B cell (primary cell): ENCODE measurements around the gene MEN1.

ENCODE experiments used
- CTCF ChIP-seq: fragments of 200-600 bp; IDR thresholded peaks from one replicate; pipeline ENCODE4 v1.8.0; 2022; ENCODE audit warnings: antibody characterized with exemption, mild to moderate bottlenecking
- EZH2 ChIP-seq: IDR thresholded peaks from 2 replicates; pipeline ENCODE4 v1.6.1; 2012; ENCODE audit warnings: borderline replicate concordance, low read depth, mild to moderate bottlenecking, moderate library complexity, low read length; ENCODE audit not compliant: insufficient read depth, poor library complexity, severe bottlenecking

- TF ChIP-seq EZH2: no peak
- TF ChIP-seq CTCF: no peak
Observed at GRCh38 chr11:64765851-64766665, 44.3 kb downstream of the MEN1 start.
